GM18951 (cell line): Measurements from ENCODE around the gene ZNF256.
"Not testable (repeated sequence)": the region's sequence is repeated elsewhere in the genome, so short reads cannot be mapped to it uniquely, and the experiment has no call there.

Experiments
- POLR2A ChIP-seq: IDR thresholded peaks from 4 replicates; pipeline ENCODE4 v1.6.1; 2011; ENCODE audit warnings: mild to moderate bottlenecking; ENCODE audit not compliant: insufficient read length, insufficient read depth; ENCODE audit errors: extremely low read depth
- in situ Hi-C: fragments of 300-500 bp; cut with MboI; formaldehyde crosslinking; loops from one replicate; pipeline ENCODE4 v1.12.0; 2022; ENCODE audit warnings: low sequenced_read_pairs, mixed read lengths, inconsistent platforms; ENCODE audit not compliant: unreplicated experiment

Gene ZNF256

DNA sequence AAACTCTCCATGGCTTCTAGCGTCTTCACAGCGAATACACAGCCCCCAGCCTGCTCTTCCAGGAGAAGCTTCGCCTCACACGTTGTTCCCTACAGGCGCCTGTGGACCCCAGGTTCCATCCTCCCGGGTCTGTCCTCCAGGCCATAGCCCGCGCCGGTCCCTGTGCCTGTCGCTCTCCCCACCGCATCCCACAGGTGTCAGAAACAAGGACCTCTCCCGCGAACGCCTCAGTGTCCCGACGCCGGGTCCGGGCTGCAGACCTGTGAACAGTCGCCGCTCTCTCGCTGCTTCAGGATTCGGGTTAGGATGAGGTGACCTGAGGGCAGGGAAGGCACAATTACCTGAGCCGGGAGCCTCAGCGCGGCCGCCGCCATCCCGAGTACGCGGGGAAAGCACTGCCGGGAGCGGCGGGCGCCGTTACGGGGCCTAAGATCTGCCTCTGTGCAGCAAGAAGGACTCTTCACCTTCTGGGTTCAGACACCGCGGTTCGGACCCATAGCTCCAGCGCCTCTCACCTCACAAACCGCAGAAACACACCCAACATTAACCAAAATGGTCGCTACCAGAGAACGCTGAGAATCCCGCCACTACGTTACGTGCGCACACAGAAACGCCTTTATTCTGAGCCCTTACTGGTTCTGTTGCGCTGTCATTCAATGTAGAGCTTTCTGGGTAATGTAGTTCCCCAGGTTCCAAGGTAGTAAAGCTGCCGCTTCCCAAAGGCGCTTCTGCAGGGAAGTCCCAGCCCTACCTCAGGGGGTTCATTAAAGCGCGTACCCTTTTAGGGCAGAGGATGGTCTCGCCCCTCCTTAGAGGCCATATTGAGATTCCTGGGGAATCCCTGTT, 12.5 kb downstream of the ZNF256 start, which contains the start of gene ZNF418:
Gene ZNF418, minus strand, starts transcription at position 583 of the 846 bp plus-strand sequence. CDS start 1,580 bp downstream, outside the sequence.
- in situ Hi-C loops: no loop called here
- TF ChIP-seq POLR2A: peak; percentile 30

DNA sequence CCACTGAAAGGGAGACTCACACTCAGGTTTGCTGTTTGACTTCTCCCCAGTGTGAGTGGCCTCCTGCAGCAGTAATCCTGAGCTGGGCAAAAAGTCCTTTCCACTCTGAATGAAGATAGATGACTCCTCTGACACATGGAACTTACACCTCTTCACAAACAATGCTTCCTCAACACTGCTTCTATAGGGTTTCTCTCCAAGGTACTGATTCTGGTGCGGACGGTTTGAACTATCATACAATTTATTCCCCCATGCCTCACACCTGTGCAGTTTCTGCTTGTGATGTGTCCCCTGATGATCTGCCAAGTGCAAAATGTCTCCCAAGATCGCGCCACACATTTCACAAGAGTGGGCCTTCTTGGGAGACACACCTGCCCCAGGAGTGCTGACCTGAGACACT, 19.9 kb downstream of the ZNF256 start:
- TF ChIP-seq POLR2A: no peak

DNA sequence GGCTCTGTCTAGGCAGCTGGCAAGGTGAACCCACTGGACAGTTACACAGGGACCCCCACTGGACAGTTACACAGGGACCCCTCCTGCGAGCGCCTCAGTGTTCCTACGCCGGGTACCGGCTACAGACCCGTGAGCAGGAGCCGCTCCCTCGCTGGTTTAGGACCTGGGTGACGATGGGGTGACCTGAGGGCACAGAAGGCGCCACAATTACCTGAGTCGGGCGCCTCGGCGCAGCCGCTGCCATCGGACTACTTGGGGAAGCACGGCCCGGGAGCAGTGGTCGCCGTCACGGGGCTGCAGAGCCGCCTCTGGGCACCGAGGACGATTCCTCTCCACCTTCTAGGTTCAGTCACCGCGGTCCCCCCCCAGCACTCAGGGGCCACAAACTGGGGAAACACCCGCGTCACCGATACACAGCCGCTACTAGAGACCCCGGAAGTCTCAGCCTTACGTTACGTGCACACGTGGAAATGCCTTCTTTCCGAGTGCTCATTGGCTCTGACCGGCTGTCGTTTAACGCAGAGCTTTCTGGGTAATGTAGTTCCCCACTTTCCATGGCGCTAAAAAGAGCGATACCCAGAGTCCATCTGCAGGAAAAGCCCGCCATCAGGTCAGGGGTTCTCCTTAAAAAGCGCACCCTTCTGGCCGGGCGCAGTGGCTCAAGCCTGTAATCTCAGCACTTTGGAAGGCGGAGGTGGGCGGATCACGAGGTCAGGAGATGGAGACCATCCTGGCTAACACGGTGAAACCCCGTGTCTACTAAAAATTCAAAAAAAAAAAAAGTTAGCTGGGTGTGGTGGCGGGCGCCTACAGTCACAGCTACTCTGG, 31.1 kb downstream of the ZNF256 start, which contains the start of gene ZNF417:
Gene ZNF417, minus strand, starts transcription at position 425 of the 828 bp plus-strand sequence. Its CDS starts 181 bp downstream, at position 244.
- in situ Hi-C loops: not testable (repeated sequence)
- peak; percentile 61 for TF ChIP-seq POLR2A

More for the DNA sequence above, 19.9 kb downstream of the ZNF256 start:
- in situ Hi-C loops: no loop called here

DNA sequence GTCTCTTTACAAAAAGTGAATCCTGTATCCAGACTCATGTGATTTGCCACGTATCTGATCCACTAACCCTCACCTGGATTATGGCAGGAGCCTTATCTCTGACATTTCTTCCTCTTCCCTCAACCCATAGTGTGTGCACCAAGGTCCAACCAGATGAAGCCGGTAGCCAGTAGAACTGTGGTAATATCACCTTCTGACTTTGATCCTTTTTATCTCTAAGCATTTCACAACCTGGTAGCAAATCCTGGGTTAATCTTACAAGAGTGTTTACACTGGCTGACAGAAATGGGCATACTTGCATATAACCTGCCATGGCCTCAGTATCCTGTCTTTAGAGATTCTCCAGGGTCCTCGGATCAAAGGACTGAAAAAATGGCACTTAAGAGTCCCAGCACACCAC, 33.0 kb downstream of the ZNF256 start:
- TF ChIP-seq POLR2A: no peak
- in situ Hi-C loops: no loop called here

DNA sequence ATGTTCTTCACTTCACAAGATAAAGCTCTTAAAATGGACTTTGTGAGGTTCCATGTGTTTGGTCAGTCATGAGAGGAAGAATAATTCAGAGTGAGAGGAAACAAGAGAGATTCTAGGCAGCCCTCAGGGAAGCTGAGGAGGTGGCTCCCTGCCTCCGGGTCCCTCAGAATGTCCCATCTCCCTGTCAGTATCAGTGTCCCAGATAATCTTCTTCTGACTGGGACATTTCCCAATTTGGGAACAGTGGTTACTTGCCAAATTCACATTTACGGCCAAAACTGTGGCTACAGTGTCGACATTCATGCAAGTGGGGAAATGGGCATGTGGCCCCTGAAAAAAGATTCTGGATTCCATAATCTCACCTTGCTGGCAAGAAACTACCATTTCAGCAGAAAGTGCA, 40.1 kb downstream of the ZNF256 start:
- TF ChIP-seq POLR2A: no peak

DNA sequence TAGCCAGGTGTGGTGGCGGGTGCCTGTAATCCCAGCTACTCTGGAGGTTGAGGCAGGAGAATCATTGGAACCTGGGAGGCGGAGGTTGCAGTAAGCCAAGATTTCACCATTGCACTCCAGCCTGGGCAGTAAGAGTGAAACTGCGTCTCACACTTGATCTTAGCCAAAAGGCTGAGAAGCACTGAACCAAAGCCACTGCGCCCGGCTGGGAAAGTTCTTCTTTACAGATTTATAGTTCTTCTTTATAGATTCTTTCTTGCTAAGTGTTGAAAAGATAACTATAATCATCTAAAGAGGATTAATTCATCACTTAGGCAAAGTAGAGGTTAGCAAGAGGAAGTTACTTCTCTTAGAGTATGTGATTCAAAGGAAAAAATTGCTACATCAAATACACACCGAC, 42.2 kb downstream of the ZNF256 start:
- no peak for TF ChIP-seq POLR2A
- in situ Hi-C loops: no loop called here

More for the DNA sequence above, 40.1 kb downstream of the ZNF256 start:
- in situ Hi-C loops: no loop called here

DNA sequence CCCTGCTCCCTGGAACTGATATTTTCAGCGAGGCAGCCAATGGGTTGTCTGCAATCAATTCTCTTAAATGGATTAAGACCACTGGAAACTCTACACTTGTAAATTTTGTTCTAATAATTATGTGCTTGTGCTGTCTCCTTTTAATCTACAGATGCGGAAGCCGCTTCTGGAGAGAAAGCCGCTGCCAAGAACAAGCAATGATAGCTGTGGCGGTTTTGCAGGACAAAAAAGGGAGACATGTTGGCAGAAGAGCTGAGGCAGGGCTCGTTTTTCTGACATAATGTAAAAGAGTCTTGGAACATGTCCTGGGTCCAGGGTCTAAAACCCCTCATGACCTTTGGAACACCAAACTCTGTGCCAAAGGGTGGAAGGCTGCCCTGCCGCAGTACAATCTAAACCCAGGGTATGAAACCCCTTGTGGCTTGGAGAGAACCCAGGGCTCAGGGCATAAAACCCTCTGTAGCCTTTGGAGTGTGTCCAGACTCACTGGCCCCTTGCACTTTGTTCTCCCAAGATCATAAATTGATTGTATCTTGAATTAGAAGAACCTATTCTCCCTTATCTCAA, 43.8 kb downstream of the ZNF256 start:
- in situ Hi-C loops: no loop called here
- no peak for TF ChIP-seq POLR2A

DNA sequence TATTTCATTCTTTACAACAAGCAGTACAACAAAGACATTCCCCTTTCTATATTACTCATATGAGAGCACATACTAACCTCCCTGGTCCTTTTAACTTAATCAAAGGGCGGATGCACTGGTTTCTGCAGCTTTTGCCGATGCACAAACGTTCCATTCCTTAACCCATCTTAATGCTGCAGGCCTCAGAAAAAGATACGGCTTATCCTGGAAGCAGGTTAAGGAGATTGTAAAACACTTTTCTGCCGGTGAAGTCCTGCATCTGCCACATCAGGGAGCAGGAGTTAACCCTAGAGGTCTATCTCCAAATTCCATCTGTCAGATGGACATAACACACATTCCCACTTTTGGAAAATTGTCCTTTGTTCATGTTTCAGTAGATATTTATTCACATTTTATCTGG, 47.2 kb downstream of the ZNF256 start:
- no peak for TF ChIP-seq POLR2A

More for the DNA sequence above, 47.2 kb downstream of the ZNF256 start:
- in situ Hi-C loops: no loop called here
